OCI-LY1 (cell line): Measurements from ENCODE around the gene ZNF552.
"Not testable (repeated sequence)": the region's sequence is repeated elsewhere in the genome, so short reads cannot be mapped to it uniquely, and the experiment has no call there.

Experiments used
- H2AFZ ChIP-seq: fragments of 200-600 bp; sonication (generic), shearing (Covaris generic); 2 replicates; pipeline ENCODE4 v1.6.0; 2014; ENCODE audit warnings: antibody characterized with exemption, mild to moderate bottlenecking, low read length
- H3F3A ChIP-seq: fragments of 200-600 bp; sonication (generic), shearing (Covaris generic); 2 replicates; pipeline ENCODE4 v1.6.0; 2014; ENCODE audit warnings: mild to moderate bottlenecking, antibody characterized with exemption, low read length, moderate library complexity; ENCODE audit not compliant: insufficient read depth
- H3K27ac ChIP-seq: fragments of 200-600 bp; sonication (generic); 2 replicates; pipeline ENCODE4 v1.5.1; 2014; ENCODE audit warnings: low read length, mixed run types, mild to moderate bottlenecking, low read depth; ENCODE audit not compliant: poor library complexity, severe bottlenecking
- H3K27me3 ChIP-seq: fragments of 200-600 bp; sonication (generic); 2 replicates; pipeline ENCODE4 v1.6.0; 2014; ENCODE audit warnings: antibody characterized with exemption, mild to moderate bottlenecking, low read length, moderate library complexity; ENCODE audit not compliant: insufficient read depth
- H3K36me3 ChIP-seq: fragments of 200-600 bp; sonication (generic); 2 replicates; pipeline ENCODE4 v1.6.1; 2014; ENCODE audit warnings: mild to moderate bottlenecking, antibody characterized with exemption, low read length, moderate library complexity, mixed read lengths; ENCODE audit not compliant: insufficient read depth
- H3K4me1 ChIP-seq: fragments of 200-600 bp; sonication (generic); 2 replicates; pipeline ENCODE4 v1.5.1; 2014; ENCODE audit warnings: mild to moderate bottlenecking, low read length, moderate library complexity; ENCODE audit not compliant: insufficient read depth, severe bottlenecking
- H3K4me2 ChIP-seq: fragments of 200-600 bp; sonication (generic), shearing (Covaris generic); 2 replicates; pipeline ENCODE4 v1.6.1; 2014; ENCODE audit warnings: low read length
- H3K4me3 ChIP-seq: fragments of 200-600 bp; sonication (generic); 2 replicates; pipeline ENCODE4 v1.5.1; 2014; ENCODE audit warnings: low read length, low read depth, mild to moderate bottlenecking, mixed read lengths; ENCODE audit not compliant: poor library complexity, severe bottlenecking
- H3K79me2 ChIP-seq: fragments of 200-600 bp; shearing (Covaris generic); 2 replicates; pipeline ENCODE4 v1.6.1; 2016; ENCODE audit warnings: mixed run types, low read length, mixed read lengths; ENCODE audit not compliant: insufficient read depth
- H3K9ac ChIP-seq: fragments of 200-600 bp; sonication (generic), shearing (Covaris generic); 2 replicates; pipeline ENCODE4 v1.6.1; 2014; ENCODE audit warnings: mild to moderate bottlenecking, low read length, mixed read lengths
- H3K9me2 ChIP-seq: fragments of 200-600 bp; sonication (generic), shearing (Covaris generic); 2 replicates; pipeline ENCODE4 v1.6.1; 2014; ENCODE audit warnings: low read depth, mild to moderate bottlenecking, low read length, mixed read lengths
- H3K9me3 ChIP-seq: fragments of 200-600 bp; shearing (Covaris generic); 2 replicates; pipeline ENCODE4 v1.6.1; 2014; ENCODE audit warnings: low read length, mixed read lengths
- H4K20me1 ChIP-seq: fragments of 200-600 bp; sonication (generic), shearing (Covaris generic); 2 replicates; pipeline ENCODE4 v1.6.0; 2016; ENCODE audit warnings: mild to moderate bottlenecking, low read length; ENCODE audit not compliant: insufficient read depth
- CTCF ChIP-seq: fragments of 200-600 bp; sonication (generic), shearing (Covaris generic); IDR thresholded peaks from 2 replicates; pipeline ENCODE4 v1.5.1; 2017; ENCODE audit warnings: mild to moderate bottlenecking, antibody characterized with exemption, low read length, moderate library complexity, mixed read lengths
- EZH2 ChIP-seq: fragments of 200-600 bp; sonication (generic), shearing (Covaris generic); IDR thresholded peaks from 2 replicates; pipeline ENCODE4 v1.8.0; 2017; ENCODE audit warnings: borderline replicate concordance, mixed run types, mild to moderate bottlenecking, antibody characterized with exemption, low read length, moderate library complexity, mixed read lengths

The ZNF552 gene

GRCh38 chr19:57841122-57841763 is 26.5 kb upstream of the ZNF552 start:
- Histone ChIP-seq H3K9me2 (no peaks in the 10 kb centered on the region), H2AFZ (no peak overlapping the region), H3K4me1 (no peaks in the 10 kb centered on the region), H3K4me3 (no peak overlapping the region), H3K36me3 (peaks cover 76% of the 10 kb centered on the region), H3K79me2 (peaks cover 6% of the 10 kb centered on the region; the same call in 1 of the 2 replicates), H3F3A (no peaks in the 10 kb centered on the region), H3K4me2 (no peak overlapping the region), H3K27me3 (no peaks in the 10 kb centered on the region), H3K9me3 (no peaks in the 10 kb centered on the region), H3K27ac (no peak overlapping the region), H3K9ac (no peak overlapping the region), H4K20me1 (no peaks in the 10 kb centered on the region)
- TF ChIP-seq CTCF = no peak
- no peak for TF ChIP-seq EZH2

GRCh38 chr19:57838622-57839191 is 24.0 kb upstream of the ZNF552 start:
- H3K9ac ChIP-seq, H2AFZ ChIP-seq, H3F3A ChIP-seq, H3K9me2 ChIP-seq, H3K79me2 ChIP-seq, H3K9me3 ChIP-seq, H3K4me1 ChIP-seq, H3K4me3 ChIP-seq, H3K4me2 ChIP-seq, H3K27ac ChIP-seq, H4K20me1 ChIP-seq, H3K27me3 ChIP-seq: not testable (repeated sequence)
- peaks cover 54% of the 10 kb centered on the region for H3K36me3 ChIP-seq

GRCh38 chr19:57836991-57837390 is 22.3 kb upstream of the ZNF552 start:
- H3K79me2 ChIP-seq = peaks cover 12% of the 10 kb centered on the region
- H2AFZ ChIP-seq, H3K4me1 ChIP-seq, H3K27me3 ChIP-seq, H3K4me2 ChIP-seq, H3K4me3 ChIP-seq, H3F3A ChIP-seq, H3K27ac ChIP-seq, H3K9me3 ChIP-seq, H4K20me1 ChIP-seq, H3K9ac ChIP-seq, H3K9me2 ChIP-seq: not testable (repeated sequence)
- H3K36me3 ChIP-seq = peaks cover 40% of the 10 kb centered on the region

GRCh38 chr19:57830071-57830602 is 15.4 kb upstream of the ZNF552 start, which contains the start of gene ZNF587B:
Gene ZNF587B (plus strand): TSS chr19:57830299. CDS start chr19:57830529, 230 bp downstream.
- Histone ChIP-seq H3K9me3 (no peaks in the 10 kb centered on the region), H3K9ac (no peak within 1 kb of the TSS), H3K9me2 (no peaks in the 10 kb centered on the region), H3K4me1 (no peaks in the 10 kb centered on the region), H3K27ac (no peak within 1 kb of the TSS), H3K36me3 (peaks cover 46% of the 10 kb centered on the region), H3K4me3 (no peak within 1 kb of the TSS), H3F3A (no peaks in the 10 kb centered on the region), H2AFZ (no peak within 1 kb of the TSS), H3K79me2 (peaks cover 51% of the 10 kb centered on the region), H3K4me2 (no peak within 1 kb of the TSS), H3K27me3 (no peaks in the 10 kb centered on the region), H4K20me1 (no peaks in the 10 kb centered on the region)
- TF ChIP-seq CTCF (peak; percentile 41; the same call in 1 of the 2 replicates), EZH2 (no peak)
